ENCODE results near the gene DDX50.
A peak's percentile ranks its signal among the peaks of the same experiment; 100 is the strongest.
"Not testable (repeated sequence)": the region's sequence is repeated elsewhere in the genome, so short reads cannot be mapped to it uniquely, and the experiment has no call there.

The DDX50 gene, protein sequence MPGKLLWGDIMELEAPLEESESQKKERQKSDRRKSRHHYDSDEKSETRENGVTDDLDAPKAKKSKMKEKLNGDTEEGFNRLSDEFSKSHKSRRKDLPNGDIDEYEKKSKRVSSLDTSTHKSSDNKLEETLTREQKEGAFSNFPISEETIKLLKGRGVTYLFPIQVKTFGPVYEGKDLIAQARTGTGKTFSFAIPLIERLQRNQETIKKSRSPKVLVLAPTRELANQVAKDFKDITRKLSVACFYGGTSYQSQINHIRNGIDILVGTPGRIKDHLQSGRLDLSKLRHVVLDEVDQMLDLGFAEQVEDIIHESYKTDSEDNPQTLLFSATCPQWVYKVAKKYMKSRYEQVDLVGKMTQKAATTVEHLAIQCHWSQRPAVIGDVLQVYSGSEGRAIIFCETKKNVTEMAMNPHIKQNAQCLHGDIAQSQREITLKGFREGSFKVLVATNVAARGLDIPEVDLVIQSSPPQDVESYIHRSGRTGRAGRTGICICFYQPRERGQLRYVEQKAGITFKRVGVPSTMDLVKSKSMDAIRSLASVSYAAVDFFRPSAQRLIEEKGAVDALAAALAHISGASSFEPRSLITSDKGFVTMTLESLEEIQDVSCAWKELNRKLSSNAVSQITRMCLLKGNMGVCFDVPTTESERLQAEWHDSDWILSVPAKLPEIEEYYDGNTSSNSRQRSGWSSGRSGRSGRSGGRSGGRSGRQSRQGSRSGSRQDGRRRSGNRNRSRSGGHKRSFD

DNA sequence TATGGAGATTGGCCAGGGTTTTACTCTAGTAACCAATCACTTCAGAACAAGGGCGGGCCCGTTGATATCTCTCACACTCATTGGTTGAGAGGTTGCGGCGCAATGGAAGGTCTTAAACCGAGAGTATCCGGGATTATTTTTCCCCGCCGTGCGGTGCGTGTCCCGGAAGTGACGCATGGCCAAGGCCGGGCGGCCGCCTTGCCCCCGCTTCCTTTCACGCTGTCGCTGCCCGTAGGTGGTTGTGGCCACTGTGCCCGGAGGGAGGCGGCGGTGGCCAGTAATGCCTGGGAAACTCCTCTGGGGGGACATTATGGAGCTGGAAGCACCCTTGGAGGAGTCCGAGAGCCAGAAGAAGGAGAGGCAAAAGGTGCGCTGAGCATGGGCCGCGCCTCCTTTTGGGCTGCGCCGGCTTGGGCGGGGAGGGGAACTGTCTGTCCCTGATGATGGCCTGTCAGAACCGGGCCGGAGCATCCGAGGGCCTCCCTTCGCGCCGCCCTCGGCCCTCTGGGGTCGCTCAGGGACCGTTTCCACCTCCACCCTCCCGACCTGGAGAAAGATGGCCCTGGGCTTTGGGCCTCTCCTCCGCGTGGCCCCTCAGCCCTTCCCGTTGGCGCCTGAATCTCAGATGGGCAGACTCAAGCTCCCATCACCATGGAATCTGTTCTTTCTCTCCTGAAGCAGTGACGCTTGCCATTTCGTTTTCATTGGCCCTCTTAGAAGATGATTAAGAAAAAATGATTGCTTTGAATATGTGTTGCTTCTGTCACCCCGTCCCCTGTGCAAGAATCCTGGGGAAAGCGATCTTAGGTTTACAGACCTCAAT, at the start of gene DDX50:
Gene DDX50, plus strand, starts transcription at position 211 of the 823 bp plus-strand sequence. Its CDS starts 70 bp downstream, at position 281.
- DNase-seq (ENCODE audit: low spot score) = peak; percentile 99

DNA sequence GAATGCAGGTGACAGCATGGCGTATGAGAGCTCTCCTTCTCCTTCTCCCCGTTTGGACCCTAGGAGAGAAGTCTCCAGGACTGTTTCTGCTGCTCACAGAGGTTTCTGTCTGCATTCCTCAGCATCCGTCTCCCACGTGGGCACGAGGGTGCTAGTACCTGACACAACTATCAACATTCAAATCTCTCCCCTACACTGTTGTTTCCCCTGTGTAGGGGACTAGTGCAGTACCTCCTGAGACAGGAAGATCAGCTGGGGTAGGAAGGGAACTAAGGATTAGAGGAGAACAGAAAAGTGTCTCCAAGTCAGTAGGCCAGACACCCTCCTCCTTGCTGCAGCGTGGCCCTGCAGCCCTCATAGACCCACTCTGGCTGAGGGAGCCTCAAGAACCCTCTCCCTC, 44.8 kb upstream of the DDX50 start:
- no peak for DNase-seq (ENCODE audit: low spot score)

DNA sequence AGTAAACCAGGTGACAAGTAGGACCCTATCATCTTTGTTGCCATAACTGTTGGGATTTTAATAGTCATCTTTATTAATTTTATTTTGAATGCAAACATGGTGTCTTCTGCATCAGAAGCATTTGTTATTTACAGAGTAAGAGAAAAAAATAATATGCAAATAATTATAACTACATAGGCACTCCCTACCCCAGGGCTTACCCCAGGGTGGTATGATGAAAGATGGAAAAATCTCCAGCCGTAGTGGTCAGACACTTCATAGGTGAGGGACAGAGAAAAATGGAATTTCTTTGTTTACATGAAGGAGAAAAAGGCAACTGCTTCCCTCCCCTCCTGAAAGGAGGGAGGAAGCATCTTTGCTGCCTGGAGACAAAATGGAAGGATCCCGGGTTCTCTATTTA, 44.1 kb upstream of the DDX50 start:
- no peak for DNase-seq (ENCODE audit: low spot score)

DNA sequence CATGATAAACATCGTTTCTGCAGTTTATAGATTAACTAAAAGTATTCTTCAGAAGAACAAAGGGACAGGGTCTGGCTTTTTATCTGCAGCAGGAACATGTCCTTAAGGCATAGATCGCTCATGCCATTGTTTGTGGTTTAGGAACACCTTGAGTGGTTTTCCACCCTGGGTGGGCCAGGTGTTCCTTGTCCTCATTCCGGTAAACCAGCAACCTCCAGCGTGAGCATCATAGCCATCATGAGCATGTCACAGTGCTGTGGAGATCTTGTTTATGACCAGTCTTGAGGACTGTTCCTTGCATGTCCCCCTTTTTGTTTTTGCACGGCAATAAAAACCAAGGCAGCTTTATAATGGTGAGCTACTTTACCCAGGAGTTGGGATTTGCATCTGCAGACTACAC, 39.9 kb upstream of the DDX50 start:
- no peak for DNase-seq (ENCODE audit: low spot score)

DNA sequence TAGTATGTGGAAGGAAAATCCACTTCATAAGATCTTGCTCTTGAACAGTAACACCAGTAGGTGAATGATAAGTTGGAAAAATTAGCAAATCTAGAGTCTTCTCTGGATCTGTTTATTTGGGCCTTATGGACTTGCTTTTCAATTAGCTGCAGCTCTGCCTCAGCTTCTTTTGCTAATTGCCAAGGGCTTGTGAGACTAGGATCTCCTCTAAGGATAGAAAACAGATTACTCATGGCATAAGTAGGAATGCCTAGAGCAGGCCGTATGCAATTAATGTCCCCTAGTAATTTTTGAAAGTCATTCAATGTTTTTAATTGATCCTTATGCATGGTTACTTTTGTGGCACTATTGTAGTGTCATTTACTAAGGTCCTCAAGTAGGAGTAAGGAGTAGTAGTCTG, 36.5 kb upstream of the DDX50 start:
- no peak for DNase-seq (ENCODE audit: low spot score)

DNA sequence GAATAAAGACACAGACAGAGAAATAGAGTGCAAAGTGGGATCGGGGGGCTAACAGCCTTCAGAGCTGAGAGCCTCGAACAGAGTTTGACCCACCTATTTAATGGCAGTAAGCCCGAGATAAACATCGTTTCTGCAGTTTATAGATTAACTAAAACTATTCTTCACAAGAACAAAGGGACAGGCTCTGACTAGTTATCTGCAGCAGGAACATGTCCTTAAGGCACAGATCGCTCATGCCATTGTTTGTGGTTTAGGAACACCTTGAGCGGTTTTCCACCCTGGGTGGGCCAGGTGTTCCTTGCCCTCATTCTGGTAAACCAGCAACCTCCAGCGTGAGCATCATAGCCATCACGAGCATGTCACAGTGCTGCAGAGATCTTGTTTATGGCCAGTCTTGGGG, 32.9 kb upstream of the DDX50 start:
- not testable (repeated sequence) for DNase-seq (ENCODE audit: low spot score)

DNA sequence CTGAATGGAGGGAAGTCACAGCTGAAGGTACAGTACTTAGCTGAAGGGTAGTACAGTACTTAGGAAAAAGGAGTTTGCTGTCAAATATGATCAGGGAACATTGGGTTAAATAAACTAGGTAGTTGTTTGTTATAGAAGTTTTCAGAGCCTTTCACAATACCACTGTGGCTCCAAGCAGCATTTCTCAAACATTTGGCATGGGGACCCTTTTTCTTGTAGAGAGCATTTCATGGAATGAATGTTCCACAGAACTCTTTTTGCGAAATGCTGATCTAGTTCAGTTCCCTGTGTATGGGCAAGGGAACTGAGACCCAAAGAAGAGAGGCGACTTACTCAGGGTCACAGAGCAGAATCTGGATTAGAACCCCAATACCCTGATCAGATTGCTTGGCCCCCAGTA, 31.5 kb upstream of the DDX50 start:
- DNase-seq (ENCODE audit: low spot score) = peak; percentile 4

DNA sequence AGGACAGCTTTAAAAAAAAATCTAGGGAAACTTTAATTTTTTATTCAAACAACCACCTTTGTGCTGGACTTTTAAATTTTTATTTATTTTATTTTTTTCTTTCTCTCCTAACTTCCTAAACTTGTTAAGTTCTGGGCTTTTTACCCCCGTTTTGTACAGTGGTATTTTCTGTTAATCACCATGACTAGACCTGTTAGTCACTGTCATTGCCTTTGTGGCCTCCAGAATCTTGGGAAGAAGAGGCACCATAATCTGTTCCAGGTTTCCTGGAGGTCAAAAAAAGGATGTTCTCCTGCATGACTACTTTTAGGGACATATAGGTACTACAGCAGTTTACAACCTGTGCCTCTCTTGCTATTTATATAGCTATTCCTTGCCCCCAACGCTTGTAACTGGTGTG, 31.1 kb upstream of the DDX50 start:
- DNase-seq (ENCODE audit: low spot score) = no peak

DNA sequence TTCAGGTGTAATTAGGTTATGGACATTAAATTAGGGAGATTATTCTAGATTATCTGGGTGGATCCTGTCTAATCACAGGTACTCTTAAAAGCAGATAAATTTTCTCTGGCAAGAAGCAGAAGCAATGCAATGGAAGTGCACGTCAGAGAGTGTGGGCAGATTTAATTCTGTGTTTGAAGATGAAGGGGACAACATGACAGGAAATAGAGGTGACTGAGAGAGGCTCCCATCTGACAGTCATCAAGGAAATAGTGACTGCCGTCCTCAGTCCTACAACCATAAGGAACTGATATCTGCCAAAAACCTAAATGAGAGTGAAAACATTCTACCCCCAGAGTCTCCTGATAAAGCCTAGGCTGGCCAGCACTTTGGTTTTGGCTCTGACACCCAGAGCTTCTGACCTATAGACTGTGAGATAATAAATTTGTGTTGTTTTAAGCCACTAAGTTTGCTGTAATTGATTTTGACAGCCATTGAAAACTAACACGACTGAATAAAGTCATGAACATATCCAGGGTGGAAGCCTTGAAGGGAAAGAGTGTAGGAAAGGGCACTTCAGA, 30.5 kb upstream of the DDX50 start:
- DNase-seq (ENCODE audit: low spot score) = no peak

DNA sequence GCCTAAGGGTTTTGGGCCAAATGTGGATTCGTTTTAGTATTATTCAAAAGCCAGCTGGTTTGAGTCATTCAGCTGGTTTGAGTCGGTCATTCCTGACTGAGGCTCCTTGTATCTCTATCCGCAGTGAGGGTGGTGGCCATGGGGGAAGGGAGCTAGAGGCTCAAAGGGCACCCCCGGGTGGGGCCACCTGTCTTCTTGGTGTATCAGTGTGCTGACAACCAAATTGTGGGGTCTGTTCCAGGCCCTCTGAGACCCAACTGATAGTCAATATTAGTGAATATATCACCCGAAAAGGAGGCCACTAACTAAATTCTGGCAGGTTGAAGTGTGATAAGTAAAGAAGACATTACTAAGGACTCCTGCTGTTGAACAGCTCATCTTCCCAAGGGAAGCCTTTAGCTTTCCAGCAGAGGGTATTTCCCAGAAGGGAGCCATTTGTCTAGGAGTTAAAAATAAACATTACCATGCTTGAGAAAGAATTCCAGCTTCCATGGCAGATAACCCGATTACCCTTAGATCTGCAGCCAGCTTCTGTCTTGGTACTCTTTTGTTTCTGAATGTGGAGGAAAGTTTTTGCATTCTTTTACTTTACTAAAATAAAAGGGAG, 29.9 kb upstream of the DDX50 start:
- no peak for DNase-seq (ENCODE audit: low spot score)

DNA sequence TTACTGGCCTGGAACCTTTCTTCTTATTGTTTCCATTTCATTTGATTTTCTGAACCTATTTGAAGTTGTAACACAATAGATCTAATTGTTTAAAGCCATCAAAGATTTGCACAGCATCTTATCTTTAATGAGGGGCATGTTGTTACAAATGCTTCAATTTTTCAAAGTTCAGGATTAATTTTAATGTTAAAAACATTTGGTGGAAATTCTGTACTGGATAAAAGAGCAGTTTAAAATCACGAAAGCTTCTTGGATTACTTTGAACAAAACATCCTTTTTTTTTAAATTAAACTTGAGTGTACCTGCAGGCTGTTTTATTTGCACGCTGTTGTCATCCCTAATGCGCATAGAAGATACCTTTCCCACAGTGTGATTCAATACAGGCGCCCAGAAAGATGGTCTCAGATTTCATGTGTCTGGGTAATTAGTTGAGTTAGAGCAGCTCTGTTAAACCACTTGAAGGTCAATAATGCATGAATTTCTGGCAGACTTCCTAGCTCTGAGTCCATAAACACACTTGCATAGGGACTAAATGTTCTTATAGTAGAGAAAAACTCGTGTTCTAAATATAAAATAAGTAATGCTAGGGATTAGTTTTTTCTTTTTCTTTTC, 29.3 kb upstream of the DDX50 start:
- DNase-seq (ENCODE audit: low spot score) = peak; percentile 29

DNA sequence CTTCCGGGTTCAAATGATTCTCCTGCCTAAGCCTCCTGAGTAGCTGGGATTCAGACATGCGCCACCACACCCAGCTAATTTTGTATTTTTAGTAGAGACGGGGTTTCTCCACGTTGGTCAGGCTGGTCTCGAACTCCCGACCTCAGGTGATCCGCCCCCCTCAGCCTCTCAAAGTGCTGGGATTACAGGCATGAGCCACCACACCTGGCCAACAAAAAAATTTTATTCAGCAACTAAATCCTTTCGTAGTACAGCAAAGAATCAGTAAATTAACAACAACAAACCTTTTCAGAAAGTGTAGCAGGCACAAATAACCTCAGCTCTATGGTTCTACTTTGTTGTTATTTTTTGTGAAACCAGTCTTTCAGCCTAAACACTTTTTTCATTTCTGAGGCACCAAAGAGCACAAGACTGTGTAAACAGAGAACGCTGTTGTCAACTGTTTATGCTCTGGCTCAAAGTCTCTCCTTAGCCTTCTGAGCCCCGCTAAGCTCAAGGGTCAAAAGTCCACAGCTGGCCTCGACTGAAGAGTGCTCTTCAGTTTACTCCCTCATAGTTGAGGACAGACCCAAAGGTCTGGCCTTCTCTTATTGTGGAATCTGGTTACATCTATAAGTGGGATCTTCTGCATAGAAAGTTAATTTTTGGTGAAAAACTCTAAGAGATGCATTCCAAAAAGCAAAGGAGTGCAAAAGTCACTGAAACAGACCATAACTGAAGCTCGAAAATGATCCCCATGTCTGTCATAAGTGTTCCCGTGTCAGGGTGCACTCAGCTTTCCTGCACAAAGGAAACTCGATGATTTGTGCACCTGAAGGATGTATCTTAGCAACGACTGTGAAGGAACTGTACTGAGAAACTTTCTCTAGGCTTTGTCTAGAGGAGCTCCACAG, 24.6 kb upstream of the DDX50 start:
- no peak for DNase-seq (ENCODE audit: low spot score)

DNA sequence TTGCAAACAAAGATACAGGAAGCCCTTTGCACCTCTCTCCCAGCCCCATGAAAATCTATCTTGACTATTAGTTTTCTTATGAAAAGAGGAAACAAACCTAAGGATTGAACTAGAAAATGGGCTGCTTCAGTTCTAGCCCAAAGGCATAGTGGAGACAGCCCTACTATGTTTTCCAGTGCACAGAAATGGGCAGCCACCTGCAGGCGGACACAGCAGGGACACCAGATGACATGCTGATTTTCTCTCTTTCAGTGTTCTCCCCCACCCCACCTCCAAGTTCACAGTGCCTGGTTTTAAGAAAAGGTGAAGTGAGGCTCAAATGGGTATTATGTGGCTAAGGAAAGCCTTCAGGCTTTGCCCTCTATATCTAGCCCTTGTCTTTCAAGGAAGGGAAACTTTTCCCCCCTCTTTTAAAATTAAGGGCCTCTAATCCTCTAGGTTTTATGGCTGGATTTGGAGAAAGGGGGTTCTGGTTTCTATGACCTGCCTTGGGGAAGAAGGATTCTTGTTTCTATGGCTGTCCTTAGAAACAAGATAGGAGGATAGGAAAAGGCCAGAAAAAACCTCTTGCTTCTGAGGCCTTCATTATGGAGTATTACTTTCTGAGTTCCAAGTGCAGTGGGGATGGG, 23.5 kb upstream of the DDX50 start:
- no peak for DNase-seq (ENCODE audit: low spot score)

DNA sequence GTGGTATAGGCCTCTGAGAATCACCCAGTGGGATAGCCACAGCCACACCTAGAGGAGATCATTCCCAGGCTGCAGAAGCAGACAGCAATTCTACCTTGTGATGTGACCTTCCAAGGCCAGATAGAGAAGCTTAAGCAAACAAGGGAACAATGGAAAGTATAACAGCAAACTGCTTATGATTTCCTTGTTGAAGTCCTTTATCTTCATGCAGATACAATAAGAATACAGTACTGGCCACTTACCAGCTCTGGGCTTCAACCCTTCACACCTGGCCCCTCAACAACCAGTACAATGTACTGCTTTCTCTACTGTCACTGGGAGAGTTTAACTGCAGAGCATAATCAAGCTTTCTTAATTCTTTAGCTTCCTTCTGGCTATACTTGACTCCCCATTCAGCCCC, 22.6 kb upstream of the DDX50 start:
- DNase-seq (ENCODE audit: low spot score) = no peak

DNA sequence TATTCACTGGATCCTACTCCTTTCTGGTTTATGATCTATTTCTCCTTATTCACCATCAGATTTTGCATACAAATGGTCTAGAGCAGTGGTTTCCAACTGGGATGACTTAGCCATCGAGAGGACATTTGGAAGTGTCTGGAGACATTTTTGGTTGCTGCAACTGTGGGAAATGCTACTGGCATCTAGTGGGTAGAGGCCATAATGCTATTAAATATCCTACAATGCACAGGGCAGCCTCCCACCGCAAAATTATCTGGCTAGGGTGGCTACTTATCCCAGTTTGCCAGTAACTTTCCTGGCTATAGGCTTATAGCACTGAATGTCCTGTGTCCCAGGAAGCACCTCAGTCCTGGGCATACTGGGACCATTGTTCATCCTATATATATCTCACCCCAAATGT, 21.5 kb upstream of the DDX50 start:
- no peak for DNase-seq (ENCODE audit: low spot score)

DNA sequence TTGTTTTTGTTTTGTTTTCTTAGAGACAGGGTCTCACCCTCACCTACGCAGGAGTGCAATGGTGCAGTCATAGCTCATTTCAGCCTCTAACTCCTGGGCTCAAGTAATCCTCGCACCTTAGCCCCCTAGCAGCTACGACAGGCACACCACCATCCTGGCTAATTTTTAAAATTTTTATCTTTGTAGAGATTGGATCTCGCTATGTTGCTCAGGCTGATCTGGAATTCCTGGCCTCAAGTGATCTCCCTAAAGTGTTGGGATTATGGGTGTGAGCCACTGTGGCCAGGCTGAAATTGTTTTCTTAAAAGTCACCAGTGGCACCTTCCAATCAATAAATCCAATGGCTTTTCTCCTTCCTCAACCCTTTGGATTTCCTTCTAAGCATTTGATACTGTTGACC, 20.9 kb upstream of the DDX50 start:
- DNase-seq (ENCODE audit: low spot score) = no peak

DNA sequence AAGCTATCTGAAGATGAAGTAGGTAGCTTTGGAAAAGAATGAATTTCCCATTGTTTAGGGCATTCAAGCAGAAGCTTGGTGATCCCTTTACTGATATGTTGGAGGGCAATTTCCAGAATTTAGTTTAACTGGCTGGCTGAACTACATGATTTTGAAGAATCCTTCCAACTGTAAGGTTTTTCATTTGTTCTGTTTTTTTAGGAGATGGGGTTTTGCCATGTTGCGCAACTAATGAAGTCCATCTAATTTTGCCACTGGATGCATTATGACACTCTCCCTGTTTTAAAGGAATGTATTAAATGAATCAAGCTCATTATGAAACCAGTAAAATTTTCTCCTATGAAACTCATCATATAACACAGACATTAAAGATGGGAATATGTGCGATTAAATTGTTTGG, 6.1 kb upstream of the DDX50 start:
- DNase-seq (ENCODE audit: low spot score) = no peak

DNA sequence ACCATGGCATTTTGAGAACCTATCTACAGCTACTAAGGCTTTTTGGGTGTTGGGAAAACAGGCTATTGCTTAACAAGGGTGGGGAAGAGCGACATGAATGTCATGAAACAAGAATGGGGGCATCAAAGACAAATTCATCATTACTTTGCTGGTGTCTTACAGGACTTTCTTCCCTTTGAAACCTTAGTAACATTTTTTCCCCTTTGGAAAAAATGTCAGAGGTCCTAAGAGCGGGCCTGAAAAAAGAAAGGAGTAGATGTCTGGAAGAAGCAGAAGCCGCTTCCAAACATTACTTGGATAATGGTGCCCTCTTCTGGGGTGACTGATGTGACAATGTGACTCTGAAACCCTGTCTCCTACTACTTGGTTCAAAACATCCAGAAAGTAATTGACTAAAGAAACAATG, 3.8 kb upstream of the DDX50 start:
- peak; percentile 65 for DNase-seq (ENCODE audit: low spot score)

DNA sequence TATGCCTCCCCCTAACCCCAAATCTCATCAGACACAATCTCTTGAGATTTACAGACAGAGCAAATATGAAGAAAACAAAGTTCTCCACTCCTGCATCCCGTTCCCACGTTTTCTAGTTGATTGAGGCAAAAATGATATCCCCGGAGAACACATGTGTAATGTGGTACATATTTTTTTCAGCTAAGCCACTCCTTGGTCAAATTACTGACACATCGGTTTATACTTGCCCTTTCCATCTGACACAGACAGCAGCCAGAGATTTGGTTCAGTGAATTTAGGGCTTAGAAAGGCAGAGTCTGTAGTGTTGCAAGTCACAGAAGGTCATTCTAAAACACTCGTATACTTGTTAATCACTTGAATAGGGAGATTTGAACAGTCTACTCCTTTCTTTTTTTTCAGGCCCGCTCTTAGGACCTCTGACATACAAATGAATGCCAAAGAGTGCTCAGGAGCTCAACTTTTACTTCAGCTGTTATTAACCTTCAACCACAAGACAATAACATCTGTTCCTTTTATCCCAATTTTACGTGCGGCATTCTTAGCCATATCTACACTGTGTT, 1.8 kb upstream of the DDX50 start:
- DNase-seq (ENCODE audit: low spot score) = no peak
